Testis (tissue), 2 donors: ENCODE measurements around the gene GCG.

Experiments used
- POLR2A ChIP-seq: fragments of 450-650 bp; IDR thresholded peaks from one replicate; pipeline ENCODE4 v1.6.1; 2017; ENCODE audit warnings: antibody characterized with exemption, mild to moderate bottlenecking, moderate library complexity
- TF ChIP-seq, protein P1 (sequence below), 3 experiments: fragments of 450-650 bp in 2 of 3; fragments of 200-600 bp in 1 of 3; sonication (generic) in 1 of 3; IDR thresholded peaks; one replicate each; pipeline ENCODE4 v1.5.1; 2016 to 2019; ENCODE audit warnings: antibody characterized with exemption in 3 of 3, mild to moderate bottlenecking in 2 of 3, moderate library complexity in 1 of 3

DNA sequence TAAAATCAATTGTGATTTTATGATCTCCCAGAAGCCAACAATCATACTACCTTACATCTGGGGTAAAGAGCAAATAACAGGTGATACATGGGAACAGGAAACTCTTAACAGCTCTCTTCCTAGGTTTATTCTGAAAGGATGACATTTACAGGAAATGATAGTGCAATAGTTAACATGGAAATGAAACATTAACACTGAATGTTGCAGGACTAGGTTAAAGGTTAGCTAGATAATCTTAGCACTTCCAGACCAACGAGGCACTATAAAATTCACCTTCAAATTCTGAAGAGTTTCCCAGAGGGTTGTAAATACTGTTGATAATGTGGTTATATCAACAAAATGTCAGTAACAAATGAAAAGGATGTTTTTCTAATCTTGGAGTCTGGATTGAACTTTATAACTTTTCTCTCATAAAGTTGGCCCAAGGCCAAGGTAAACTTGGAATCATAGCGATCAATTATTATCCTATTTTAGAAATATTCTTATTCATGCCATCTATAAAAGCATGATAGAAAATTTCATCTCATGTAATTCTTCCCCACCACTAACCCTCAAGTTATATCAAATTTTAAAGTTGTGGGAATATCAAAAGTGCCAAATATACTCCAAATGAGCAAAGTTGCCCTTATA is 32.9 kb upstream of the GCG start:
- TF ChIP-seq POLR2A = no peak
- TF ChIP-seq, protein P1, sequence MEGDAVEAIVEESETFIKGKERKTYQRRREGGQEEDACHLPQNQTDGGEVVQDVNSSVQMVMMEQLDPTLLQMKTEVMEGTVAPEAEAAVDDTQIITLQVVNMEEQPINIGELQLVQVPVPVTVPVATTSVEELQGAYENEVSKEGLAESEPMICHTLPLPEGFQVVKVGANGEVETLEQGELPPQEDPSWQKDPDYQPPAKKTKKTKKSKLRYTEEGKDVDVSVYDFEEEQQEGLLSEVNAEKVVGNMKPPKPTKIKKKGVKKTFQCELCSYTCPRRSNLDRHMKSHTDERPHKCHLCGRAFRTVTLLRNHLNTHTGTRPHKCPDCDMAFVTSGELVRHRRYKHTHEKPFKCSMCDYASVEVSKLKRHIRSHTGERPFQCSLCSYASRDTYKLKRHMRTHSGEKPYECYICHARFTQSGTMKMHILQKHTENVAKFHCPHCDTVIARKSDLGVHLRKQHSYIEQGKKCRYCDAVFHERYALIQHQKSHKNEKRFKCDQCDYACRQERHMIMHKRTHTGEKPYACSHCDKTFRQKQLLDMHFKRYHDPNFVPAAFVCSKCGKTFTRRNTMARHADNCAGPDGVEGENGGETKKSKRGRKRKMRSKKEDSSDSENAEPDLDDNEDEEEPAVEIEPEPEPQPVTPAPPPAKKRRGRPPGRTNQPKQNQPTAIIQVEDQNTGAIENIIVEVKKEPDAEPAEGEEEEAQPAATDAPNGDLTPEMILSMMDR (IDR thresholded peaks at IDR 0.05) = no peak
